AG20443 (cell line): ENCODE results near the gene THSD4.

Experiments used
- DNase-seq: peaks from one replicate; pipeline ENCODE4 v3.0.0; 2012; ENCODE audit warnings: low spot score, mixed read lengths

THSD4 gene

DNA sequence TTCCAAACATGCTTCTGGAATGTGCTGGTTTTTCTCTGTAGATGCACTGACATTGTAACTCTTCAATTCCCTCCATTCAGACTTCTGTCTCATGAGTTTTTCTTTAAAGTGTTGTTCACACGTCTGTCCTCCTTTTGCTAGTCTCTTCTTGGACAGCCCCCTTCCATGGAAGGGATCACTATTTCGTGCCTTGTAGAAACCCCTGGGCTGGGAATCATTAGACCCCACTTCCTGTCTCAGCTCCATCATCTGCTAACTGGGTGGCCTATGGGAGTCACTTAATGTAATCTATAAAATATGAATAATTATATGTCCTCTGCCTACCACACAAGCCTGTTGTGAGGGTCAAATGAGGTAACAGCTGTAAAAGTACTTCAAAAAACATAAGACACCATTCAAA lies 110.6 kb downstream of the THSD4 start:
- no peak for DNase-seq

DNA sequence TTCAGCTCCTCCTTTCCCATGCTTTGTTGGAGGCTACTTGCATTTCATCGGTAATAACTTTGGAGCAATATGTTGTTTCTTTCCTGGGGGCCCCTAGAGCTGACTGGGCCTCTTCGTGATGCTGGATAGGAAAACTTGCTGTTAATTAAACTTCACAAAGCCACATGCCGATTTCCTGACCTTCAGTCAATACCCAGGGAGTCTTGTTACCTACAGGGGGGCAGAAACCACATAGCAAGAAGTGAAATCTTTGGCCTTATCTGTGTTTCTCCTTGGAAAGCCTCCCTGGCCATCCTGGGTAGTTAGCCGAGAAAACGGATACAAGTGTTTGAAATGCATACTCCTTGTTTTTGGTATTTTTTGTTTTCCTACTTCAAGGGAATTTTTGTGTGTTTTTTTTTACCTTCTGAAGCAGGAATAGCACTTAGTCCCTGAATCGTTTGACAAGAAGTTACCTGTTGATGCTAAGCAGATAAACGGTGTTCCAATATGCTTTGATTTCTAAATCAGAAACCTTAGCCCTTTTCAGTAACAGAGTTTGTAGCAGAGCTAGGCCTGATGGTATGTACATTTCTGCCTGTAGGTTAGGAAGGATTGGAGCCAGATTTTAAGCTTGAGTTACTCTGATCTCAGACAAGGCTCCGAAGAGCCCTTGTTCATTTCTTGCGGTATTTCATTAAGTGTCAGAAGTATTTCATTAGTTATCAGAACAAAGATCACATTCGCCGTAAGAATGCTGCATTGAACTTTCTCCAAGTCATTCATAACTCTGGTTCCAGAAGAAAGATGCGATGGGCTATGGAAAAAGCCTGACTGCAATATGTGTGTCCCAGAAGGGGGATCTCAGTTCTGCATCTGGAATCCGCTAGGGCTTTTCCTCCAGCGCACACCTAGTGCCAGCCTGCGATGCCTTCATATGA lies 111.5 kb downstream of the THSD4 start:
- no peak for DNase-seq

GRCh38 chr15:71228403-71228802 lies 113.1 kb downstream of the THSD4 start:
- DNase-seq = no peak

DNA sequence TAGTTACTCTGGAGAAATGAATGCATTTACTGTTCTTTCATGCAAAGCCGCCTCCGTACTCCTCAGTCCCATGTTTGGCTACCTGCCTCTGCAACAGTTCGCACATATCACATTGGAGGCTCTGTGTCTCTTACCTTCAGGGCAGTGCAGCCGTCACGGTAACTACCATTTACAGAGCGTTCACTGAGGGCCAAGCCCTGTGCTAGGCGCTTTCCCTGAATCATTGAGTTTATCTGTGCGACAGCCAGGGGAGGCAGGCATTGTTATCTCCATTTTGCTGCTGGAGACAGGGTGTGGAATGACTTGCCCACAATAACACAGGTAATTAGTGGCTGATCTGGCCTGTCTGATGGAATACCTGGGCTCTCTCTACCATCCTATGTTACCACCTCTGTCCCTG lies 115.0 kb downstream of the THSD4 start:
- no peak for DNase-seq

DNA sequence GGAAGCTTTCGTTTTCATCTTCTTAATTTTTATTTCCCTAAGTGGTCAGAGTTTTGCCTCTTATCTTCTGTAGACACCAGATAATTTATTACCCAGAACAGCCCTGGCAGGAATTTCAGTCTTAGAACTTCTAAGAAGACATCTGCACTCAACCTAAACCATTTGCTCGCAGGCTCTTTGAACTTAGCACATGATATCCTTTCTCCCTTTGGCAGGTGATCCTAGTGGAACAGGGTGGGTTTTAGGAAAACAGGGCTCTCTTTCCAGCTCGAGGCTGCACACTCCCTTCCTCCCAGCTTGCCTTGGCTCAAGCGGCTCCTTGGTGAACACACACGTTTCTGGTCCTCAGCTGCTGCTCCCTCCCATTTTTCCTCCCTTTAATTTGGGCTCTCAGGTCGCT lies 116.5 kb downstream of the THSD4 start:
- DNase-seq = no peak

DNA sequence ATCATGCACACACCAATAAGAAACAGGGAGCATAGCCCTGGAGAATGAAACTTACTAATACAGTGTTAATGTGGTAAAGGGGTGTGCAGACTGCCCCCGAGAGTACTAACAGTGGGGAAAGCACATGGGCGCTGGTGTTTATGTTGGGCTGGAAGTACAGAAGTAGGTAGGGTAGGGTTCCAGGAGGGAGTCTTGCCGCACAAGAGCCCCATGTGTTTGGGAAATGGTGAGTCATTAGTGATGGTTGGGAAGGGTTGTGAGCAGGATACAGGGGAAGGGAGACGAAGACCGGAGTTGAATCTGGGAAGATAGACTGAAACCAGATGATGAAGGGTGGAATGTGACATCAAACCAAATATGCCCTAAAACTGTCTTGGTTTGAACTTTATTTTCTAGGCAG lies 117.1 kb downstream of the THSD4 start:
- no peak for DNase-seq

- DNase-seq = peak; percentile 93
Measured at GRCh38 chr15:71237456-71238188, 122.4 kb downstream of the THSD4 start.

DNA sequence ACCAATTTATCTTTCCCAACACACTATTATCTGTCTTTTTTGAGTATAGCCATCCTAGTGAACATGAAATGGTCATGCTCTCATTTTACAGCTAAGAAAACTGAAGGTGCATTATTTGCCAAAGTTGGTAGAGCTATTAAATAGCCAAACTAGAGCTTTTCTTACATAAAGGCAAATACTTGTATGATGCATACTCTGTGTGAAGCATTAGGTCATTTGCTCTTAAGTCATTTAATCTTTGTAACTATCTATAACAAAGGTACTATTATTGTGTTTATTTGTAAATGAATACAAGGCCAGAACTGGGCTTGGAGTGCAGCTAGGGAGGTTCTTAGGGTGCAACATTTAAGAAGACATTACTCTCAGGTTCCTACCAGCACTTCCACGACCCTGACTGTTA lies 123.7 kb downstream of the THSD4 start:
- DNase-seq = no peak

GRCh38 chr15:71239592-71240364 lies 124.5 kb downstream of the THSD4 start:
- no peak for DNase-seq

- DNase-seq = no peak
Measured at GRCh38 chr15:71242292-71242691, 127.0 kb downstream of the THSD4 start.

- no peak for DNase-seq
Measured at GRCh38 chr15:71244250-71244649, 129.0 kb downstream of the THSD4 start.

GRCh38 chr15:71245588-71245987 lies 130.3 kb downstream of the THSD4 start:
- DNase-seq = no peak

DNA sequence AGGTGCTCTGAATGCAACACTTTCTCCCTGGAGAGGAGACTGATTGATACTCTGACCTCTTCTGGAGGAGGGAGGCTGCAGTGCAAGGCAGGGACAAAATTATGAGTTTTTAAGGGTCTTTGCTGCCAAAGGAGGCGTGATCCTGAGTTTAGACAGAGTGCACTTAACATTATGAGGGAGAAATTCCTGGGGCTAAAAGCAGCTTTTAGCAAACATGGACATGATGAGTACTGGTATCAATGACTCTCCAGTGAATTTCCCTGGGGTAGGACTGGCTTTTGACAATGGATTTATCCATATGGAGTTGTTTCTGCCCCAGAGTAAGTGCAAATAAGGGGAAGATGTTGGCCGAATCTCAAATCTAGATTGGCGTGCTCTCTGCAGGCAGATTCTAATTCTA lies 133.1 kb downstream of the THSD4 start:
- DNase-seq = no peak

- no peak for DNase-seq
Measured at GRCh38 chr15:71249986-71250385, 134.7 kb downstream of the THSD4 start.

- DNase-seq = no peak
Measured at GRCh38 chr15:71250936-71251583, 135.8 kb downstream of the THSD4 start.

- no peak for DNase-seq
Measured at GRCh38 chr15:71251584-71252043, 136.3 kb downstream of the THSD4 start.

- no peak for DNase-seq
Measured at GRCh38 chr15:71252044-71252739, 136.9 kb downstream of the THSD4 start.

GRCh38 chr15:71252740-71253047 lies 137.4 kb downstream of the THSD4 start:
- DNase-seq = no peak

GRCh38 chr15:71254491-71254890 lies 139.2 kb downstream of the THSD4 start:
- DNase-seq = peak; percentile 15

DNA sequence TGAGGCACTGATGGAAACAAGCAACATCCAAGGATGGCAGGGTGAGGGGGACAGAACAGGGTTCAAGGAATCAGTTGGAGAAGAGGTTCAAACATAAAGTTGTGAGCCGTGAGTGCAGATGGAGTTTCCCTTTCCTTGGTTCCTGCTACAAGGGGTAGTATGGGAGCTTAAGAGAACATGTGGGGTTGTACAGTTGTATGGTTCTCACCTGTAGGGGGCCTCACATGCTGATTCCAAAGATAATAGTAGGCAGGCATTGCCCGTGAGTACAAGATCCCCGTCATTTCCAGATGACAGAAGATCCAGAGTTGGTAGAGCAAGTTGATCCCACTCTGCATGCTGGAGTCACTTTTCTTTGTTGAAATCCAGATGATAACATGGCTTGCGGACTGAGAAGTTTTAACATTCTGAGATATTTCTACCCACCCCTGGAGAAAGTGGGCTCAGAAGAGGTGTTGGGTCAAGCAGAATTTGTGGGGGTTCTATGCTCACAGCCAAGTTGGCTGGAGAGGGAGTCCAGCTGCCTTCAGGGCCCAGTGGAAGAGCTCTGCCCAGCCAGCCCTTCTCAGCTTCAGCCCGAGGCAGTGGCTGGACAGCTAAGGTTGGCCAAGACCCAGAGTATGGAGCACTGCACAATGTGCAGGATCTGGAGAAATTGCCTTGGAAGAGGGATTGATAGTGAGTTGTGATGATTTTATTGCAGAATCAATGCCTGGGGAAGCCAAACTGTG lies 141.8 kb downstream of the THSD4 start:
- DNase-seq = no peak

DNA sequence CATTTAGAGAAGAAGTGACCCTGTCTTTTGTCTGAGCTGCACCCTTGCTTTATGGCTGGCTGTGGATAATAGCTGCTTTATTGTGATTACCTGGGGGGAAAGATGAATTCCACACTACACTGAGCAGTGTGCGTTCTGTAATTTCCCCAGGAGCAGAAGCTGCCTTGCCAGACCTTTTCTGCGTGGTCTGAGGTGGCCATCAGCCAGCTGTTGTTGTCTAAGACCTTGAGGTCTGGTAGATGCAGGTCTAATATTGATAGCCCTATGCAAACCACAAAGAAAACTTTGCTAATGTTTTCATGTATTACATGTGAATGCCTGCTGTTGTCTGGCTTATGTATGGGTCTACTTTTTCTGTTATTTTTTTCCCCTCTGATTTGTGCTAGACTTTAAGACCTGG lies 144.6 kb downstream of the THSD4 start:
- no peak for DNase-seq
